Measurements from ENCODE around the gene AFF1.

GRCh38 chr4:87179751-87180150, 244.9 kb downstream of the AFF1 start:
- TF ChIP-seq EZH2 (IDR thresholded peaks at IDR 0.05; ENCODE audit: low read length) = no peak
- TF ChIP-seq, protein P1, sequence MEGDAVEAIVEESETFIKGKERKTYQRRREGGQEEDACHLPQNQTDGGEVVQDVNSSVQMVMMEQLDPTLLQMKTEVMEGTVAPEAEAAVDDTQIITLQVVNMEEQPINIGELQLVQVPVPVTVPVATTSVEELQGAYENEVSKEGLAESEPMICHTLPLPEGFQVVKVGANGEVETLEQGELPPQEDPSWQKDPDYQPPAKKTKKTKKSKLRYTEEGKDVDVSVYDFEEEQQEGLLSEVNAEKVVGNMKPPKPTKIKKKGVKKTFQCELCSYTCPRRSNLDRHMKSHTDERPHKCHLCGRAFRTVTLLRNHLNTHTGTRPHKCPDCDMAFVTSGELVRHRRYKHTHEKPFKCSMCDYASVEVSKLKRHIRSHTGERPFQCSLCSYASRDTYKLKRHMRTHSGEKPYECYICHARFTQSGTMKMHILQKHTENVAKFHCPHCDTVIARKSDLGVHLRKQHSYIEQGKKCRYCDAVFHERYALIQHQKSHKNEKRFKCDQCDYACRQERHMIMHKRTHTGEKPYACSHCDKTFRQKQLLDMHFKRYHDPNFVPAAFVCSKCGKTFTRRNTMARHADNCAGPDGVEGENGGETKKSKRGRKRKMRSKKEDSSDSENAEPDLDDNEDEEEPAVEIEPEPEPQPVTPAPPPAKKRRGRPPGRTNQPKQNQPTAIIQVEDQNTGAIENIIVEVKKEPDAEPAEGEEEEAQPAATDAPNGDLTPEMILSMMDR (optimal IDR thresholded peaks at IDR 0.05 in 1 of 3, IDR thresholded peaks at IDR 0.05 in 1 of 3, conservative IDR thresholded peaks at IDR 0.05 in 1 of 3; ENCODE audit: extremely low read depth in 1 of 3, insufficient read depth in 2 of 3, low read length in 3 of 3) = no peak

All from keratinocyte (primary cell).